K562 (cell line): ENCODE results near the gene FREM1.

ENCODE experiments used
- BRCA1 ChIP-seq, 2 experiments: fragments of 450-650 bp in 1 of 2; sonication (generic) in 1 of 2; formaldehyde crosslinking in 1 of 2; IDR thresholded peaks; 2 replicates each; pipeline versions ENCODE4 v1.5.0 to v1.6.1; 2017 to 2020; ENCODE audit warnings: mild to moderate bottlenecking in 1 of 2, missing genetic modification reagents in 1 of 2
- FOXA1 ChIP-seq: fragments of 450-650 bp; IDR thresholded peaks from 2 replicates; pipeline ENCODE4 v1.6.1; 2016; ENCODE audit warnings: mild to moderate bottlenecking, borderline replicate concordance
- JUNB ChIP-seq: fragments of 450-650 bp; formaldehyde crosslinking; conservative IDR thresholded peaks from 2 replicates; pipeline ENCODE4 v1.4.0; 2020; ENCODE audit warnings: mild to moderate bottlenecking
- POLR2A ChIP-seq: fragments of 450-650 bp; conservative IDR thresholded peaks from 2 replicates; pipeline ENCODE4 v1.6.1; 2016
- TF ChIP-seq, protein P1 (sequence below), 3 experiments: IDR thresholded peaks in 2 of 3; conservative IDR thresholded peaks in 1 of 3; 2 replicates each; pipeline ENCODE4 v1.5.1; 2011 to 2012; ENCODE audit warnings: low read length in 3 of 3, mild to moderate bottlenecking in 3 of 3, control low read depth in 2 of 3, improper control_type of control experiment in 1 of 3, inconsistent platforms in 1 of 3, low read depth in 1 of 3, mixed read lengths in 1 of 3, moderate library complexity in 1 of 3; ENCODE audit not compliant: insufficient read depth in 2 of 3
- TF ChIP-seq, protein P2 (sequence below): sonication (generic); formaldehyde crosslinking; IDR thresholded peaks from 2 replicates; pipeline ENCODE4 v1.8.1; 2022; ENCODE audit warnings: missing genetic modification reagents
- TF ChIP-seq, protein P3 (sequence below), 2 experiments: IDR thresholded peaks; 2 replicates each; pipeline ENCODE4 v1.6.1; 2012; ENCODE audit warnings: improper control_type of control experiment in 2 of 2, low read depth in 2 of 2, low read length in 2 of 2, borderline replicate concordance in 1 of 2

DNA sequence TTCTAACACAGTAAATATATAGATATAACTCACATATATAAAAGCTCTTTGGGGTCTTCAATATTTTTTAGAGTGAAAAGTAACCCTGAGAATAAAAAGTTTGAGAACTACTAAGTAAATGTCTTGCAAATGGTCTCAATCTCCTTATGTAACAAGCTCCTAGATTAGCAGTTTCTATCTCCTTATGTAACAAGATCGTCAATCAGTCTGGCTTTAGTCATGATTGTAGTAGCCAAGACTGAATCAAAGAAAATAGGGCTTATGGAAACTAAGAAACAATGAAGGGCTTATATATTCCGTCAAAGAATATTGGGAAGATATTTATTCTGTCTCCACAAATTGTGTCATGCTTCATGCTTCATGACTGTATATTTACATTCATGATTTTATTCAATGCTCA, 22.4 kb upstream of the FREM1 start:
- TF ChIP-seq POLR2A (no peak), BRCA1 (IDR thresholded peaks at IDR 0.05) (no peak), BRCA1 (CRISPR knock-in tag; IDR thresholded peaks at IDR 0.05) (no peak), JUNB (CRISPR knock-in tag) (no peak), FOXA1 (no peak)
- TF ChIP-seq, protein P1, sequence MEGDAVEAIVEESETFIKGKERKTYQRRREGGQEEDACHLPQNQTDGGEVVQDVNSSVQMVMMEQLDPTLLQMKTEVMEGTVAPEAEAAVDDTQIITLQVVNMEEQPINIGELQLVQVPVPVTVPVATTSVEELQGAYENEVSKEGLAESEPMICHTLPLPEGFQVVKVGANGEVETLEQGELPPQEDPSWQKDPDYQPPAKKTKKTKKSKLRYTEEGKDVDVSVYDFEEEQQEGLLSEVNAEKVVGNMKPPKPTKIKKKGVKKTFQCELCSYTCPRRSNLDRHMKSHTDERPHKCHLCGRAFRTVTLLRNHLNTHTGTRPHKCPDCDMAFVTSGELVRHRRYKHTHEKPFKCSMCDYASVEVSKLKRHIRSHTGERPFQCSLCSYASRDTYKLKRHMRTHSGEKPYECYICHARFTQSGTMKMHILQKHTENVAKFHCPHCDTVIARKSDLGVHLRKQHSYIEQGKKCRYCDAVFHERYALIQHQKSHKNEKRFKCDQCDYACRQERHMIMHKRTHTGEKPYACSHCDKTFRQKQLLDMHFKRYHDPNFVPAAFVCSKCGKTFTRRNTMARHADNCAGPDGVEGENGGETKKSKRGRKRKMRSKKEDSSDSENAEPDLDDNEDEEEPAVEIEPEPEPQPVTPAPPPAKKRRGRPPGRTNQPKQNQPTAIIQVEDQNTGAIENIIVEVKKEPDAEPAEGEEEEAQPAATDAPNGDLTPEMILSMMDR (IDR thresholded peaks at IDR 0.05 in 2 of 3, conservative IDR thresholded peaks at IDR 0.05 in 1 of 3; ENCODE audit: insufficient read depth in 2 of 3, low read depth in 1 of 3, low read length in 3 of 3) = no peak
- TF ChIP-seq, protein P2, sequence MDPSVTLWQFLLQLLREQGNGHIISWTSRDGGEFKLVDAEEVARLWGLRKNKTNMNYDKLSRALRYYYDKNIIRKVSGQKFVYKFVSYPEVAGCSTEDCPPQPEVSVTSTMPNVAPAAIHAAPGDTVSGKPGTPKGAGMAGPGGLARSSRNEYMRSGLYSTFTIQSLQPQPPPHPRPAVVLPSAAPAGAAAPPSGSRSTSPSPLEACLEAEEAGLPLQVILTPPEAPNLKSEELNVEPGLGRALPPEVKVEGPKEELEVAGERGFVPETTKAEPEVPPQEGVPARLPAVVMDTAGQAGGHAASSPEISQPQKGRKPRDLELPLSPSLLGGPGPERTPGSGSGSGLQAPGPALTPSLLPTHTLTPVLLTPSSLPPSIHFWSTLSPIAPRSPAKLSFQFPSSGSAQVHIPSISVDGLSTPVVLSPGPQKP (CRISPR knock-in tag) = no peak
- TF ChIP-seq, protein P3, sequence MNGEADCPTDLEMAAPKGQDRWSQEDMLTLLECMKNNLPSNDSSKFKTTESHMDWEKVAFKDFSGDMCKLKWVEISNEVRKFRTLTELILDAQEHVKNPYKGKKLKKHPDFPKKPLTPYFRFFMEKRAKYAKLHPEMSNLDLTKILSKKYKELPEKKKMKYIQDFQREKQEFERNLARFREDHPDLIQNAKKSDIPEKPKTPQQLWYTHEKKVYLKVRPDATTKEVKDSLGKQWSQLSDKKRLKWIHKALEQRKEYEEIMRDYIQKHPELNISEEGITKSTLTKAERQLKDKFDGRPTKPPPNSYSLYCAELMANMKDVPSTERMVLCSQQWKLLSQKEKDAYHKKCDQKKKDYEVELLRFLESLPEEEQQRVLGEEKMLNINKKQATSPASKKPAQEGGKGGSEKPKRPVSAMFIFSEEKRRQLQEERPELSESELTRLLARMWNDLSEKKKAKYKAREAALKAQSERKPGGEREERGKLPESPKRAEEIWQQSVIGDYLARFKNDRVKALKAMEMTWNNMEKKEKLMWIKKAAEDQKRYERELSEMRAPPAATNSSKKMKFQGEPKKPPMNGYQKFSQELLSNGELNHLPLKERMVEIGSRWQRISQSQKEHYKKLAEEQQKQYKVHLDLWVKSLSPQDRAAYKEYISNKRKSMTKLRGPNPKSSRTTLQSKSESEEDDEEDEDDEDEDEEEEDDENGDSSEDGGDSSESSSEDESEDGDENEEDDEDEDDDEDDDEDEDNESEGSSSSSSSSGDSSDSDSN (IDR thresholded peaks at IDR 0.05; ENCODE audit: borderline replicate concordance in 1 of 2, low read depth in 2 of 2, low read length in 2 of 2) = no peak
